ENCODE data around the gene PHF24.
"Not testable (repeated sequence)": the region's sequence is repeated elsewhere in the genome, so short reads cannot be mapped to it uniquely, and the experiment has no call there.

PHF24 gene

GRCh38 chr9:34998266-34998665 is 40.2 kb downstream of the PHF24 start:
- no peak for DNase-seq

DNA sequence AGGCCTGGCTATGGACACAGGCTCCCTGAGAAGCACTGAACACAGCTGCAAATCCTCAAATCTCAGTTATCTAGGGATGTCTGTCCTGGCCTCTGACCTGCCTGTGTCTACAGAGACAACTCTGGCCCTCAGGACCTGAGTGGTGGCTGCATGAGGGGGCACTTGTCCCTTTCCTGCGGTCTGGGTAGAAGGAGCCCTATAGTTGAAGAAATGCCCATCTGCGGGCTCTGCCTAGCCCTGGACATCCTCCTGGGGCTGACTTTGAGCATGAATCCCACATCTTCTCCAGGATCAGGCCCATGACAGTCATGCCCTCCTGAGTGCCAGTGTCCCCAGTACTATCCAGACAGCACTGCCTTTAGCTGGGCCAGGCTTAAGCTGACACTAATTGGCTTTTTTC is 41.5 kb downstream of the PHF24 start:
- no peak for DNase-seq

GRCh38 chr9:35000535-35001284 is 42.6 kb downstream of the PHF24 start:
- no peak for DNase-seq

- no peak for DNase-seq
Measured at GRCh38 chr9:35001285-35001677, 43.2 kb downstream of the PHF24 start.

DNA sequence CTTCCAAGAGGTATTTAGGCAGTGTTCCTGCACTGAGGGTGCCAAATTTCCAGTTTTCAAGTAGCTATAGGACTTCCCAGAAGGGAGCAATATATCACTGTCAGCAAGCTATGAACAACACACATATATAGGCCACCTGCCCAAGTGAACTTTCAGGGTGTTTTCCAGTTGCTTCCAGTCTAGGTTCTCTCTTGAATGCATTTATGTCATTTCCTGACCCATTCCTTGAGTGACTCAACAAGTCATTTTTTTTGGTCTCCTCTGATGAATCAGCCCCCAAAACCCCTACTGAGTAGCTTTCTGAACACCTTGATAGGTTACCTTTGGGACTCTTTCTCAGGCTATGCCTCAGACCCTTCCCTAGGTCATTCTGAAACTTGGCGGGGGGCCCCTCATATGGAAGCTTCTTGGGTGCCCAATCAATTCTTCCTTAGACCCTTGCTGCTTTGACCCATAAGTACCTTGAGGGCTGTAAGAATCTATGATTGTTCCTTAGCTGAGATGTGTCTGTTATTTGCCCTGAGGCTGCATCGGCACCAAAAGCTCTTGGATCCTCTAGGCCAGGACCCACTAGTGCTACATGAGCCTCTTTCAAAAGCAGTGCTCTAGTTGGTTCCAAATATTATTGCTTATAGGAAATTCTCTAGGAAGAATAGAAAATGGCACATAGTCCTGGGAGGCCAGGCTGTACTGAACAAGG is 43.9 kb downstream of the PHF24 start:
- no peak for DNase-seq

GRCh38 chr9:35002623-35003022 is 44.5 kb downstream of the PHF24 start:
- no peak for DNase-seq

GRCh38 chr9:35004299-35004698 is 46.2 kb downstream of the PHF24 start:
- not testable (repeated sequence) for DNase-seq

GRCh38 chr9:35010351-35010958 is 52.4 kb downstream of the PHF24 start:
- DNase-seq: no peak

- no peak for DNase-seq
Measured at GRCh38 chr9:35014517-35014916, 56.4 kb downstream of the PHF24 start.

GRCh38 chr9:35023443-35023842 is 65.4 kb downstream of the PHF24 start:
- DNase-seq: not testable (repeated sequence)

- DNase-seq: no peak
Measured at GRCh38 chr9:35026671-35027070, 68.6 kb downstream of the PHF24 start.

DNA sequence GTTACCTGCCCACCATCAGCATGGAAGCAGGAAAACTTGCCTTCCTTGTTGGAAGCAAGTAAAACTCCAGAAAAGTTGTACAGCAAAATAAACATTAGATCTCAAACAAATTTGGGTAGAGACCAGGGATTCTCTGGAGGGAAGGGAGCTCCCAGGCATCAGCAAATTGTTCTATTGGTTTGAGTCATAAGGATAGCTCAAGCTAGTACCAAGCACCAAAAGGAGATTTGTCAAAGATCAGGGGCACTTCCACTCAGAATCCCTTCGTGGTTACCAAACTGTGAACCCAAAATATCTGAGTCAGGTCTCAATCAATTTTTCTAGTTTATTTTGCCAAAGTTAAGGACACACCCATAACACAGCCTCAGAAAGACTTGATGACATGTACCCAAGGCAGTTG is 69.3 kb downstream of the PHF24 start:
- DNase-seq: no peak

DNA sequence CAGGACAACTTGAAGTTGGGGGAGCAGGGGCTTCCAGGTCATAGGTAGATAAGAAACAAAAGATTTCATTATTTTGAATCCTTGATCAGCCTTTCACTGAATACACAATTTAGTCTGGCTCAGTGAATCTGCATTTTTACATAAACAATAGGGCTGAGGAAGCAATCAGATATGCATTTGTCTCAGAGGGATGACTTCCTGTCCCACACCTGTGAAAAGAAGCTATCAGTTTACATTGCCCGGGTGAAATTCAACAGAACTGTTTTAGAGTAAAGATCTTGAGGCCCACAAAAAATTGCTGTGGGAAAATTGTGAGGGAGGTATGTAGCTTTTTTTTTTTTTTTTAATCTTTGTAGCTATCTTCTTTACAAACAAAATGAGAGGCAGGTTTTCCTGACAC is 69.8 kb downstream of the PHF24 start:
- DNase-seq: peak in 1 of 2 experiments; percentile 33

DNA sequence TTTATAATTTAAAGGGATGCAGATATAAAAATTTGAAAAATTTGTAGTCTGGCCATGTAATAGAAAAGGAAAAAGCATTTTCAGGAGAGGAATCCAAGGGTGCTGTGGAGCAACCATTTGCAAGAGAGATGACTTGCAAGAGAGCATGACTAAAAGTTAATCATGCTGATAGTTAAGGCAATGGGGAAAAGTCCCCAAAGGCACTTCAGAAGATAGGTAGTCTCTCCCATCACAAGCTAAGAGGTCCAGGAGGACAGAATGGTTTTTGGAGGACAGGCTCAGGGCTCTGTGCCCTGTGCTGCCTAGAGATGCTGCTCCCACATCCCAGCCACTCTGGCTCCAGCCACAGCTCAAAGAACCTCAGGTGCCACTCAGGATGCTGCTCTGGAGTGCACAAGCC is 70.3 kb downstream of the PHF24 start:
- DNase-seq: no peak

DNA sequence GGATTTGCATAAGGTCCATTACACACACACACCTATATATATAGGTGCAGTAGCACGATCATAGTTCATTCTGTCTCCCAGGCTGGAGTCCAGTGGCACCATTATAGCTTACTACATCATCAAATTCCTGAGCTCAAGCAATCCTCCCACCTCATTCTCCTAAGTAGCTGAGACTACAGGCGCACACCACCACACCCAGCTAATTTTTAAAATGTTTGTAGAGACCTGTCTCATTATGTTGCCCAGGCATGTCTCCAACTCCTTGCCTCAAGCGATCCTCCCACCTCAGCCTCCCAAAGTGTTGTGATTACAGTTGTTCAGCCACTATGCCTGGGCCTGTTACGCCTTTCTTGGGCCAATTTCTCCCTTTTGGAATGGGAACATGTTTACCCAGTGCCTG is 71.2 kb downstream of the PHF24 start:
- DNase-seq: no peak

DNA sequence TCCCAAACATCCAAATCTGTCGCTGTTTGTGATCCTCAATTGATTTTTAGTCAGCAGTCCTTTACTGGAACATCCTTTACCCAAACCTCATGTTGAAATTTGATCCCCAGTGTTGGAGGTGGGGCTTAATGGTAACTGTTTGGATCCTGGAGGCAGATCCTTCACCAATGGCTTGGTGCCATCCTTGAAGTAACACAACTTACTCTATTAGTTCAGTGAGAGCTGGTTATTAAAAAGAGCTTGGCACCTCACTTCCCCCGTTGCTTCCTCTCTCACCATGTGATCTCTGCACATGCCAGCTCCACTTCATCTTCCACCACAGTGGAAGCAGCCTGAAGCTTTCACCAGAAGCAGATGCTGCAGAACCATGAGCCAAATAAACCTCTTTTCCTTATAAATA is 71.8 kb downstream of the PHF24 start:
- DNase-seq: no peak

Measured in NCI-H2081 (cell line).